Thyroid gland (tissue), 4 donors: Measurements from ENCODE around the gene RIBC2.

Experiments
- CTCF ChIP-seq, 6 experiments: fragments of 200-600 bp in 3 of 6; fragments of 450-650 bp in 3 of 6; sonication (generic) in 3 of 6; IDR thresholded peaks; one replicate each; pipeline ENCODE4 v1.5.1; 2016 to 2019; ENCODE audit warnings: antibody characterized with exemption in 6 of 6, mild to moderate bottlenecking in 2 of 6, inconsistent platforms in 1 of 6, moderate library complexity in 1 of 6
- POLR2A ChIP-seq, 2 donors: fragments of 450-650 bp; IDR thresholded peaks; one replicate each; pipeline ENCODE4 v1.6.1; 2017; ENCODE audit warnings: antibody characterized with exemption in 2 of 2, mild to moderate bottlenecking in 2 of 2, moderate library complexity in 1 of 2

GRCh38 chr22:45427114-45427513 lies 13.6 kb downstream of the RIBC2 start:
- TF ChIP-seq POLR2A (IDR thresholded peaks at IDR 0.05) (no peak), CTCF (IDR thresholded peaks at IDR 0.05) (no peak)
